Measurements from ENCODE around the gene ADGRF3.
"Not testable (repeated sequence)": the region's sequence is repeated elsewhere in the genome, so short reads cannot be mapped to it uniquely, and the experiment has no call there.

ADGRF3 gene

GRCh38 chr2:26316845-26317244 lies 29.7 kb downstream of the ADGRF3 start:
- Mint-ChIP-seq H3K9me3 (ENCODE audit: low read depth) (no peaks in the 10 kb centered on the region), H3K27ac (no peak overlapping the region), H3K4me3 (no peak overlapping the region), H3K27me3 (no peaks in the 10 kb centered on the region), H3K36me3 (no peaks in the 10 kb centered on the region), H3K4me1 (ENCODE audit: low read depth) (no peaks in the 10 kb centered on the region)

- H3K27ac Mint-ChIP-seq = no peak overlapping the region
- no peak overlapping the region for H3K4me3 Mint-ChIP-seq
- peaks cover 2% of the 10 kb centered on the region for H3K36me3 Mint-ChIP-seq
- no peaks in the 10 kb centered on the region for H3K9me3 Mint-ChIP-seq (ENCODE audit: low read depth)
- H3K4me1 Mint-ChIP-seq (ENCODE audit: low read depth) = no peaks in the 10 kb centered on the region
- H3K27me3 Mint-ChIP-seq = no peaks in the 10 kb centered on the region
These were observed 30.5 kb downstream of the ADGRF3 start for GRCh38 chr2:26316041-26316440.

GRCh38 chr2:26314243-26314642 lies 32.3 kb downstream of the ADGRF3 start:
- Mint-ChIP-seq H3K9me3 (ENCODE audit: low read depth) (no peaks in the 10 kb centered on the region), H3K27ac (no peak overlapping the region), H3K36me3 (peaks cover 4% of the 10 kb centered on the region), H3K27me3 (no peaks in the 10 kb centered on the region), H3K4me1 (ENCODE audit: low read depth) (no peaks in the 10 kb centered on the region), H3K4me3 (no peak overlapping the region)

GRCh38 chr2:26313446-26313845 lies 33.1 kb downstream of the ADGRF3 start:
- H3K27me3 Mint-ChIP-seq = no peaks in the 10 kb centered on the region
- H3K36me3 Mint-ChIP-seq = peaks cover 4% of the 10 kb centered on the region
- no peak overlapping the region for H3K4me3 Mint-ChIP-seq
- no peak overlapping the region for H3K27ac Mint-ChIP-seq
- no peaks in the 10 kb centered on the region for H3K9me3 Mint-ChIP-seq (ENCODE audit: low read depth)
- no peaks in the 10 kb centered on the region for H3K4me1 Mint-ChIP-seq (ENCODE audit: low read depth)

- H3K9me3 Mint-ChIP-seq (ENCODE audit: low read depth) = no peaks in the 10 kb centered on the region
- no peak overlapping the region for H3K4me3 Mint-ChIP-seq
- no peaks in the 10 kb centered on the region for H3K4me1 Mint-ChIP-seq (ENCODE audit: low read depth)
- H3K27me3 Mint-ChIP-seq = no peaks in the 10 kb centered on the region
- H3K36me3 Mint-ChIP-seq = peaks cover 4% of the 10 kb centered on the region
- no peak overlapping the region for H3K27ac Mint-ChIP-seq
These were observed 34.1 kb downstream of the ADGRF3 start for GRCh38 chr2:26312471-26312870.

GRCh38 chr2:26309921-26310320 lies 36.7 kb downstream of the ADGRF3 start:
- Mint-ChIP-seq H3K36me3 (peaks cover 4% of the 10 kb centered on the region), H3K4me3 (no peak overlapping the region), H3K4me1 (ENCODE audit: low read depth) (no peaks in the 10 kb centered on the region), H3K27ac (no peak overlapping the region), H3K9me3 (ENCODE audit: low read depth) (no peaks in the 10 kb centered on the region), H3K27me3 (no peaks in the 10 kb centered on the region)

- H3K4me1 Mint-ChIP-seq (ENCODE audit: low read depth) = no peaks in the 10 kb centered on the region
- H3K36me3 Mint-ChIP-seq = peaks cover 7% of the 10 kb centered on the region
- H3K4me3 Mint-ChIP-seq = no peak overlapping the region
- H3K9me3 Mint-ChIP-seq (ENCODE audit: low read depth) = no peaks in the 10 kb centered on the region
- H3K27me3 Mint-ChIP-seq = no peaks in the 10 kb centered on the region
- H3K27ac Mint-ChIP-seq = no peak overlapping the region
These were observed 41.0 kb downstream of the ADGRF3 start for GRCh38 chr2:26305540-26305939.

- not testable (repeated sequence) for H3K36me3 Mint-ChIP-seq; H3K4me3 Mint-ChIP-seq; H3K27ac Mint-ChIP-seq; H3K9me3 Mint-ChIP-seq (ENCODE audit: low read depth); H3K27me3 Mint-ChIP-seq; H3K4me1 Mint-ChIP-seq (ENCODE audit: low read depth)
These were observed 41.5 kb downstream of the ADGRF3 start for GRCh38 chr2:26305094-26305493.

- Mint-ChIP-seq H3K4me3 (no peak overlapping the region), H3K36me3 (peaks cover 5% of the 10 kb centered on the region), H3K27me3 (no peaks in the 10 kb centered on the region), H3K4me1 (ENCODE audit: low read depth) (no peaks in the 10 kb centered on the region), H3K9me3 (ENCODE audit: low read depth) (no peaks in the 10 kb centered on the region), H3K27ac (no peak overlapping the region)
These were observed 43.7 kb downstream of the ADGRF3 start for GRCh38 chr2:26302846-26303245.

- no peaks in the 10 kb centered on the region for H3K27me3 Mint-ChIP-seq
- peaks cover 2% of the 10 kb centered on the region for H3K4me1 Mint-ChIP-seq (ENCODE audit: low read depth)
- peaks cover 5% of the 10 kb centered on the region for H3K36me3 Mint-ChIP-seq
- no peak overlapping the region for H3K27ac Mint-ChIP-seq
- H3K4me3 Mint-ChIP-seq = no peak overlapping the region
- no peaks in the 10 kb centered on the region for H3K9me3 Mint-ChIP-seq (ENCODE audit: low read depth)
These were observed 46.2 kb downstream of the ADGRF3 start for GRCh38 chr2:26300234-26300925.

- Mint-ChIP-seq H3K27me3 (no peaks in the 10 kb centered on the region), H3K4me3 (no peak overlapping the region), H3K9me3 (ENCODE audit: low read depth) (no peaks in the 10 kb centered on the region), H3K4me1 (ENCODE audit: low read depth) (peaks cover 2% of the 10 kb centered on the region), H3K27ac (no peak overlapping the region), H3K36me3 (peaks cover 7% of the 10 kb centered on the region)
These were observed 47.0 kb downstream of the ADGRF3 start for GRCh38 chr2:26299471-26300101.

GRCh38 chr2:26298638-26299393 lies 47.8 kb downstream of the ADGRF3 start:
- Mint-ChIP-seq H3K4me3 (no peak overlapping the region), H3K4me1 (ENCODE audit: low read depth) (peaks cover 2% of the 10 kb centered on the region), H3K36me3 (peaks cover 2% of the 10 kb centered on the region), H3K27me3 (no peaks in the 10 kb centered on the region), H3K27ac (no peak overlapping the region), H3K9me3 (ENCODE audit: low read depth) (no peaks in the 10 kb centered on the region)

GRCh38 chr2:26298286-26298637 lies 48.3 kb downstream of the ADGRF3 start:
- Mint-ChIP-seq H3K36me3 (peaks cover 2% of the 10 kb centered on the region), H3K27me3 (no peaks in the 10 kb centered on the region), H3K27ac (no peak overlapping the region), H3K9me3 (ENCODE audit: low read depth) (no peaks in the 10 kb centered on the region), H3K4me1 (ENCODE audit: low read depth) (peaks cover 2% of the 10 kb centered on the region), H3K4me3 (no peak overlapping the region)

GRCh38 chr2:26297061-26297460 lies 49.5 kb downstream of the ADGRF3 start:
- Mint-ChIP-seq H3K36me3 (peaks cover 2% of the 10 kb centered on the region), H3K27ac (no peak overlapping the region), H3K4me3 (no peak overlapping the region), H3K9me3 (ENCODE audit: low read depth) (no peaks in the 10 kb centered on the region), H3K4me1 (ENCODE audit: low read depth) (peaks cover 2% of the 10 kb centered on the region), H3K27me3 (no peaks in the 10 kb centered on the region)

GRCh38 chr2:26295511-26295910 lies 51.1 kb downstream of the ADGRF3 start:
- no peaks in the 10 kb centered on the region for H3K27me3 Mint-ChIP-seq
- no peak overlapping the region for H3K27ac Mint-ChIP-seq
- no peaks in the 10 kb centered on the region for H3K9me3 Mint-ChIP-seq (ENCODE audit: low read depth)
- H3K4me1 Mint-ChIP-seq (ENCODE audit: low read depth) = peaks cover 2% of the 10 kb centered on the region
- no peak overlapping the region for H3K4me3 Mint-ChIP-seq
- H3K36me3 Mint-ChIP-seq = peaks cover 2% of the 10 kb centered on the region

All from activated naive CD8-positive, alpha-beta T cell (primary cell).